B cell (primary cell): ENCODE results near the gene NOC2L. TPM values are rescaled to one million over a fixed set of nuclear protein-coding genes. Genes with fewer than 3 reads are reported as not detected.

Experiments
- ATAC-seq: fragments of 200-7000 bp; cut with Tn5 transposase; one replicate; pipeline ENCODE4 v1.10.0; 2021; ENCODE audit warnings: low read depth, mild to moderate bottlenecking, moderate number of reproducible peaks, moderate library complexity
- CTCF ChIA-PET: fragments of 350-600 bp; sonication (Branson Sonifier 250); formaldehyde crosslinking; loops from one replicate; lab custom pipeline; 2021; ENCODE audit warnings: antibody characterized with exemption, inconsistent platforms; lab: Charles Lee
- POLR2A ChIA-PET: fragments of 350-600 bp; sonication (Branson Sonifier 250); formaldehyde crosslinking; loops from one replicate; lab custom pipeline; 2021; ENCODE audit warnings: antibody characterized with exemption; lab: Charles Lee
- DNase-seq: peaks from one replicate; pipeline ENCODE4 v3.0.0; 2013
- H2AFZ ChIP-seq: 2 replicates; pipeline ENCODE4 v1.6.1; 2012; ENCODE audit warnings: mild to moderate bottlenecking, low read depth, low read length; ENCODE audit not compliant: insufficient read depth, poor library complexity, severe bottlenecking
- H3K27ac ChIP-seq, 2 donors: 1 replicate in 1 of 2; 2 replicates in 1 of 2; pipeline ENCODE4 v1.5.1; 2012 to 2013; ENCODE audit warnings: low read length in 2 of 2, mild to moderate bottlenecking in 2 of 2, moderate library complexity in 1 of 2
- H3K27me3 ChIP-seq, 4 experiments: fragments of 200-600 bp in 1 of 4; sonication (generic) in 1 of 4; replicated peaks in 1 of 4; 1 replicate in 2 of 4; 2 replicates in 2 of 4; pipeline versions ENCODE4 v1.6.1 to v1.7.0; 2013 to 2016; ENCODE audit warnings: low read length in 3 of 4, mild to moderate bottlenecking in 2 of 4, mixed read lengths in 1 of 4, moderate library complexity in 1 of 4; ENCODE audit not compliant: insufficient read depth in 4 of 4, control insufficient read depth in 3 of 4; ENCODE audit errors: control extremely low read depth in 1 of 4
- H3K36me3 ChIP-seq, 2 experiments: replicated peaks in 1 of 2; 1 replicate in 1 of 2; 2 replicates in 1 of 2; pipeline versions ENCODE4 v1.6.1 to v1.7.1; 2013; ENCODE audit warnings: low read length in 1 of 2; ENCODE audit not compliant: insufficient read depth in 2 of 2, control insufficient read depth in 1 of 2; ENCODE audit errors: control extremely low read depth in 1 of 2, extremely low read depth in 1 of 2
- H3K4me1 ChIP-seq, 2 donors: fragments of 200-600 bp in 1 of 2; sonication (generic) in 1 of 2; 1 replicate in 1 of 2; 2 replicates in 1 of 2; pipeline versions ENCODE4 v1.5.1 to v1.6.1; 2013 to 2017; ENCODE audit warnings: low read length in 2 of 2; ENCODE audit not compliant: control insufficient read depth in 2 of 2, insufficient read depth in 2 of 2
- H3K4me2 ChIP-seq: replicated peaks from 2 replicates; pipeline ENCODE3; 2012; ENCODE audit warnings: mild to moderate bottlenecking, low read depth, low read length; ENCODE audit not compliant: poor library complexity, severe bottlenecking
- H3K4me3 ChIP-seq, 5 experiments: fragments of 200-600 bp in 1 of 5; sonication (generic) in 1 of 5; 1 replicate in 3 of 5; 2 replicates in 2 of 5; pipeline versions ENCODE4 v1.5.1 to v1.7.0; 2011 to 2016; ENCODE audit warnings: low read length in 4 of 5, mild to moderate bottlenecking in 4 of 5, low read depth in 2 of 5, control low read depth in 1 of 5, moderate library complexity in 1 of 5; ENCODE audit not compliant: insufficient read depth in 1 of 5; ENCODE audit errors: control extremely low read depth in 1 of 5, extremely low read depth in 1 of 5
- H3K79me2 ChIP-seq: fragments of 200-600 bp; sonication (generic); one replicate; pipeline ENCODE4 v1.6.0; 2016; ENCODE audit warnings: low read length; ENCODE audit not compliant: control insufficient read depth, insufficient read depth
- H3K9ac ChIP-seq: fragments of 200-600 bp; sonication (generic); 2 replicates; pipeline ENCODE4 v1.6.1; 2017; ENCODE audit warnings: mild to moderate bottlenecking, low read length, moderate library complexity
- H3K9me3 ChIP-seq, 3 donors: one replicate each; pipeline versions ENCODE4 v1.6.1 to v1.7.1; 2013; ENCODE audit warnings: low read length in 2 of 3; ENCODE audit not compliant: control insufficient read depth in 2 of 3, insufficient read depth in 1 of 3; ENCODE audit errors: control extremely low read depth in 1 of 3
- H4K20me1 ChIP-seq: 2 replicates; pipeline ENCODE4 v1.6.0; 2012; ENCODE audit warnings: mild to moderate bottlenecking, low read length; ENCODE audit not compliant: insufficient read depth, control insufficient read depth, poor library complexity, severe bottlenecking
- H3K27ac Mint-ChIP-seq: one replicate; pipeline ENCODE4 v1.8.0; 2021; ENCODE audit warnings: mixed read lengths
- H3K27me3 Mint-ChIP-seq: one replicate; pipeline ENCODE4 v1.8.0; 2021; ENCODE audit warnings: mixed read lengths
- H3K4me1 Mint-ChIP-seq: one replicate; pipeline ENCODE4 v1.8.0; 2021; ENCODE audit warnings: mixed read lengths
- H3K4me3 Mint-ChIP-seq: one replicate; pipeline ENCODE4 v1.8.0; 2021; ENCODE audit warnings: mixed read lengths
- H3K9me3 Mint-ChIP-seq: one replicate; pipeline ENCODE4 v1.8.0; 2022; ENCODE audit warnings: mixed read lengths; ENCODE audit not compliant: insufficient read depth
- CTCF ChIP-seq: fragments of 200-600 bp; IDR thresholded peaks from one replicate; pipeline ENCODE4 v1.8.0; 2022; ENCODE audit warnings: antibody characterized with exemption, mild to moderate bottlenecking
- EZH2 ChIP-seq: IDR thresholded peaks from 2 replicates; pipeline ENCODE4 v1.6.1; 2012; ENCODE audit warnings: borderline replicate concordance, low read depth, mild to moderate bottlenecking, moderate library complexity, low read length; ENCODE audit not compliant: insufficient read depth, poor library complexity, severe bottlenecking
- WGBS: methylation state at CpG from one replicate; pipeline ENCODE4 v1.1.5; 2013; ENCODE audit warnings: missing lambda C conversion rate; ENCODE audit not compliant: insufficient coverage; 5-methylcytosine and 5-hydroxymethylcytosine counted together
- intact Hi-C: fragments of 100-400 bp; cut with micrococcal nuclease; formaldehyde crosslinking; loops from one replicate; pipeline ENCODE4 v1.10.0; 2022
- polyA plus RNA-seq: library from polyadenylated mRNA; depleted of rRNA; stranded (reverse); fragments of >200 nt; gene quantifications from 2 replicates; pipeline ENCODE4 v1.2.3, GENCODE V29; 2012
- total RNA-seq, 2 donors: library from RNA; stranded (reverse); fragments of 120-200 nt in 1 of 2; gene quantifications; 1 replicate in 1 of 2; 2 replicates in 1 of 2; pipeline versions ENCODE4 v1.2.3 to v1.2.4, GENCODE V29; 2013 to 2022

Gene NOC2L
- total and polyA plus RNA-seq, 2 donors (not counting 1 experiment from before 2014, with no cell fraction given) = 48.0 to 64.1 TPM

DNA sequence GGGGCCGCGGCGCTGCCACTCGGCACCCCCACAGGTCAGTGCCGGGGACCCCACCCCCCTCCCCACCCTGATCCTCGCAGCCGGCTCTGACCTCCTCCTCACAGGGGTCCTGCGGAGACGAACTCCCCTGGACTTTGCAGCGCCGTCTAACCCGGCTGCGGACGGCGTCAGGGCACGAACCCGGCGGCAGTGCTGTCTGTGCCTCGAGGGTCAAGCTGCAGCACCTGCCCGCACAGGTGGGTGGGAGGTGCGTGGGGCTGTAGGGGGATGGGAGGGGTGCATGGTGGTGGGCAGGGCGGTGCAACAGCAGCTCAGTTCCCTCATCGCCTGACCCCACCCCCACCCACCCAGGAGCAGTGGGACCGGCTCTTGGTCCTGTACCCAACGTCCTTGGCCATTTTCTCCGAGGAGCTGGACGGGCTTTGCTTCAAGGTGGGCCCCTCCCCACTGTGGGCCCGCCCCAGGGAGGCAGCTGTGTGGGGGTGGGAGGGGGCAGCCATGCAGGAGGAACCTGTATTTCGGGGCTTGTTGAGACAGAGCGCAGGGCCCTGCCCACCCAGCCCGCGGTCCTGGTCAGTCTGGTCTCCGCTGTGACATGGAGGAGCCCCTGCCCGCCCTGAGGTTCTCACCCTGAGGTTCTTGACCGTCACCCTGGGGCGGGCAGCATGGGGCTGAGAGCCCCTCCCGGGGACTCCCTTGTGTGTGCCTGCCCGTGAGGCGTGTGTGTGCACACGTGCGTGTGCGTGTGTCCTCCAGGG is 12.1 kb upstream of the NOC2L start:
- H3K9ac ChIP-seq = no peak overlapping the region
- no peaks in the 10 kb centered on the region for H3K36me3 ChIP-seq
- no peak for ATAC-seq
- peaks cover 0 to 76% (median 21%) of the 10 kb centered on the region in 4 experiments for H3K27me3 ChIP-seq
- H3K4me1 ChIP-seq = peaks cover 17 to 20% of the 10 kb centered on the region in 2 donors
- no peak overlapping the region for H3K4me2 ChIP-seq
- POLR2A ChIA-PET = no interaction called here
- no peak for DNase-seq
- Mint-ChIP-seq H3K4me1 (peaks cover 11% of the 10 kb centered on the region), H3K4me3 (no peak overlapping the region), H3K9me3 (no peaks in the 10 kb centered on the region), H3K27ac (peak overlapping the region; percentile 10), H3K27me3 (peaks cover 31% of the 10 kb centered on the region)
- intact Hi-C loops = no loop called here
- CTCF ChIA-PET = no interaction called here
- no peak for TF ChIP-seq EZH2
- WGBS = 58% methylated on average over 29 of the region's 42 CpGs
- H3K27ac ChIP-seq = no peak overlapping the region
- H4K20me1 ChIP-seq = no peaks in the 10 kb centered on the region
- H2AFZ ChIP-seq = no peak overlapping the region
- H3K79me2 ChIP-seq = no peaks in the 10 kb centered on the region
- H3K4me3 ChIP-seq = no peak overlapping the region
- H3K9me3 ChIP-seq = peaks cover 0 to 14% (median 0%) of the 10 kb centered on the region in 3 donors

DNA sequence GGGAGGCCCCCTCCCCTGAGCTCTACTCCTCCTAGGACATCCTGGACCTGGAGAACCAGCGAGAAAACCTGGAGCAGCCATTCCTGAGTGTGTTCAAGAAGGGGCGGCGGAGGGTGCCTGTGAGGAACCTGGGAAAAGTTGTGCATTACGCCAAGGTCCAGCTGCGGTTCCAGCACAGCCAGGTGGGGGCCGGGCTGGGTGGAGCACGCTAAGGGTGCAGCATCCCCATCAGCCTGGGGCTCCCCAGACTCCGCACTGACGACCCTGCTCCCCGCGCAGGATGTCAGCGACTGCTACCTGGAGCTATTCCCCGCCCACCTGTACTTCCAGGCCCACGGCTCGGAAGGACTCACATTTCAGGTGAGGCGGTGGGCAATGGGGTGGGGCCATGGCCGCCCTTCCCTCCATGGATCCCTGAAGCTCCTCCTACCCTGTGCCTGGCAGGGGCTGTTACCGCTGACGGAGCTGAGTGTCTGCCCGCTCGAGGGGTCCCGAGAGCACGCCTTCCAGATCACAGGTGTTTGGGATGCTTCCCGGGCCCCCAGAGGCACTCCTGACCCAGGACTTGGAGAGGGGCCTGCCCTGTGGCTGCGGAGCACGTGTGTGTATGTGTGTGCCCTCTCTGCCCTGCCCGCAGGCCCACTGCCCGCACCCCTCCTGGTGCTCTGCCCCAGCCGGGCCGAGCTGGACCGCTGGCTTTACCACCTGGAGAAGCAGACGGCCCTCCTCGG is 11.4 kb upstream of the NOC2L start:
- ATAC-seq (no peak), DNase-seq (no peak)
- H3K9me3 ChIP-seq = peaks cover 0 to 8% (median 0%) of the 10 kb centered on the region in 3 donors
- no peaks in the 10 kb centered on the region for H3K36me3 ChIP-seq
- CTCF ChIA-PET = no interaction called here
- no peaks in the 10 kb centered on the region for H3K79me2 ChIP-seq
- no peaks in the 10 kb centered on the region for H4K20me1 ChIP-seq
- H2AFZ ChIP-seq = no peak overlapping the region
- TF ChIP-seq CTCF (no peak), EZH2 (no peak)
- no peak overlapping the region for H3K9ac ChIP-seq
- peaks cover 4% of the 10 kb centered on the region for H3K4me1 Mint-ChIP-seq
- H3K27ac ChIP-seq = no peak overlapping the region
- H3K27ac Mint-ChIP-seq = no peak overlapping the region
- H3K27me3 ChIP-seq = peaks cover 0 to 69% (median 18%) of the 10 kb centered on the region in 4 experiments
- H3K4me2 ChIP-seq = no peak overlapping the region
- H3K4me1 ChIP-seq = peaks cover 13 to 16% of the 10 kb centered on the region in 2 donors
- peaks cover 24% of the 10 kb centered on the region for H3K27me3 Mint-ChIP-seq
- no peaks in the 10 kb centered on the region for H3K9me3 Mint-ChIP-seq
- no peak overlapping the region for H3K4me3 ChIP-seq
- intact Hi-C loops = no loop called here
- POLR2A ChIA-PET = no interaction called here
- H3K4me3 Mint-ChIP-seq = no peak overlapping the region
- 31% methylated on average over 32 of the region's 33 CpGs for WGBS
